Skeletal muscle tissue (tissue), 4 donors: ENCODE results near the gene STAM2. TPM values are rescaled to one million over a fixed set of nuclear protein-coding genes. Genes with fewer than 3 reads are reported as not detected.

Experiments
- H3K27ac ChIP-seq: one replicate; pipeline ENCODE4 v1.7.0; 2013; ENCODE audit warnings: mild to moderate bottlenecking, low read depth, low read length, inconsistent platforms
- H3K27me3 ChIP-seq, 3 donors: one replicate each; pipeline ENCODE4 v1.7.0; 2013; ENCODE audit warnings: low read length in 3 of 3; ENCODE audit not compliant: control insufficient read depth in 3 of 3, insufficient read depth in 3 of 3
- H3K36me3 ChIP-seq, 3 donors: one replicate each; pipeline ENCODE4 v1.7.0; 2013; ENCODE audit warnings: low read length in 3 of 3; ENCODE audit not compliant: control insufficient read depth in 3 of 3, insufficient read depth in 3 of 3
- H3K4me1 ChIP-seq, 3 donors: one replicate each; pipeline ENCODE4 v1.7.0; 2013; ENCODE audit warnings: low read length in 3 of 3, mild to moderate bottlenecking in 3 of 3; ENCODE audit not compliant: control insufficient read depth in 3 of 3, insufficient read depth in 3 of 3
- H3K4me3 ChIP-seq, 3 donors: one replicate each; pipeline ENCODE4 v1.7.0; 2013; ENCODE audit warnings: low read length in 3 of 3
- H3K9ac ChIP-seq, 3 donors: one replicate each; pipeline ENCODE4 v1.7.0; 2013; ENCODE audit warnings: low read length in 3 of 3, mild to moderate bottlenecking in 3 of 3, moderate library complexity in 2 of 3, low read depth in 1 of 3
- H3K9me3 ChIP-seq, 3 donors: one replicate each; pipeline ENCODE4 v1.7.0; 2013; ENCODE audit warnings: low read length in 3 of 3; ENCODE audit not compliant: control insufficient read depth in 3 of 3
- total RNA-seq: library from RNA; depleted of rRNA; stranded (reverse); fragments of >200 nt; gene quantifications from one replicate; pipeline ENCODE4 v1.2.3, GENCODE V29; 2014
- donor health status: Osteomylitis.

STAM2 gene
- total RNA-seq = 28.2 TPM

DNA sequence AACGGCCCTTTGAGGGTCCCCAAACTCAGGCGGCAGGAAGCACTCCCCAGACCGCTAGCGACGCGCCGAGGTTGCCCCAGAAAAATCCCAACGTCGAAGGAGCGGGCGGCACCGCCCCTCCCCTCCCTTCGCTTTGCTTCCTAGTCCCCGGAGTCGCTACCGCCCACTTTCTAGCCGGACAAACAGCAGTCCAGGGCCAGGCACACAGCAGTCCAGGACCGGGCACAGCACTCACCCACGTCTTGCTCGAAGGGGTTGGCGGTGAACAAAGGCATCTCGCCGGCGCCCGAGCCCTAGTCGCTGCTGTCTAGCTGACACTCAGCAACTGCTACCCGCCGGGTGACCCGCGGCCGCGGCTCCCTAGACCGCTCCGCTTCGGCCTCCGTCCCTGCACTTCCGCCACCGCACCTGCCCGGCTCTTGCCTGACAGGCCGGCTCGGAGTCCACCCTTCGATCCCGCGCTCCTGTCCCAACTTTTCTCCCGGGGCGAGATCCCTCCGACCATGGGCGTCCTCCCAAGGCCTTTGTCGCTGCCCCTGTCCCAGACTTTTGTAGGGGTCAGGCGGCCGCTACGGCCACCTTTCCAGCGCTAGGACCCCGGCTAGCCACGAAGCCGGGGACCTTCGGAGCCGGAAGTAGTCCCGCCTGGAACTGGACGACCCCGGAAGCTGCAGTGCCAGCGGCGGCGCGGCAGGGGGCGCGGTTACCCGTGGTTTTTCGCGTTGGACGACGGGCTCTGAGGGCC is at the start of gene STAM2:
Gene STAM2, minus strand, starts transcription at position 396 of the 745 bp plus-strand sequence. Its CDS starts 121 bp downstream, at position 275.
- Histone ChIP-seq H3K4me3 (peak within 1 kb of the TSS; percentile 91 to 100 (median 99)), H3K4me1 (peaks cover 5 to 26% (median 17%) of the 10 kb centered on the region in 3 donors), H3K27ac (peak within 1 kb of the TSS; percentile 99), H3K27me3 (no peaks in the 10 kb centered on the region), H3K36me3 (no peaks in the 10 kb centered on the region), H3K9ac (peak within 1 kb of the TSS; percentile 92 to 98 (median 97)), H3K9me3 (no peaks in the 10 kb centered on the region)

DNA sequence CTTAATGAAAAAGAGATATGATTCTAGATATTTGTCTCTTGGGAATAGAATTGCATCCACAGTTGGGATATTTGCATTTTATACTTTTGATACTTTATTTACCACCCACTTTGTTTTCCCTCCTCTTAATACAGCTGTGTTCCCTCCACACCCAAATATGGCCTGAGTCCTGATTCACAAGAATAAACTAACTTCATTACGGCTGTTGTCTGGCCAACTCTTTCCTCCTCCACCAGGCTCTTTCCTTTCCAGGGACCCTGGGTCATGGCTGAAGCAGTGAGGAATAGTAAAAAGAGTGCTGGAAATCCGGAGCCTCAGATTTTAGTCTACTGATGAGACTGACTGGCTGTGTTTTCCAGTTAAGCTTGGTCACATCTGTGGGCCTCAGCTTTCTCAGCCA is 48.4 kb upstream of the STAM2 start:
- H3K27me3 ChIP-seq = no peaks in the 10 kb centered on the region
- H3K4me1 ChIP-seq = peaks cover 7 to 8% (median 7%) of the 10 kb centered on the region in 3 donors
- no peak overlapping the region for H3K4me3 ChIP-seq
- no peaks in the 10 kb centered on the region for H3K9me3 ChIP-seq
- no peak overlapping the region for H3K9ac ChIP-seq
- H3K36me3 ChIP-seq = no peaks in the 10 kb centered on the region
- no peak overlapping the region for H3K27ac ChIP-seq

DNA sequence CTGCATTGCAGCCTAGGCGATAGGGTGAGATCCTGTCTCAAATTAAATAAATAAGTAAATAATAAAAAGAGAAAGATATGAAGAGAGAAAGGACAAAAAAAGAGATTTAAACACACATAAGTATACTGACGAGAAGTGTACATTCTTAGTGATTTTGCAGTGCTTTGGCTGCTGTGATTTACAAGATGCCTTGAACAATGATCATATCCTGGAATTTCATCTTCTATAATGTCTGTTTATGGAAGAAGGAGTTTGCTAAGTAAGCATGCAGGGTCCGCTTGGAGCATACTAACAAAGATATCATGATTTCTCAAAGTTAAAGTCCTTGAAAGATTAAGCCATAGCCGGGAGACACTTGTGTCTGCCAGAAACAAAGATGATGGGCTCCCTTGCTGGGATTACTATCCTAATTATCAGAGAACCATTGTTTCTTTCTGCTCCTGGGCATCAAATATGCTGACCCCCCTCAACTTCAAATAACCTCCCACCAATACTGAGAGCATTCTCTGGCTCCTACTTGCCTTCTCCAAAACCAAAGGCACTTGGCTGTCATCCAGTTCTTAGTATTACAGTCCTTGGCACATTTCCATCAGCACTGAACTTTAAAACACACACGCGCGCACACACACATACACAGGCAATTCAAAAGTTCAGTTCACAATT is 47.5 kb upstream of the STAM2 start:
- no peaks in the 10 kb centered on the region for H3K9me3 ChIP-seq
- no peak overlapping the region for H3K9ac ChIP-seq
- H3K4me1 ChIP-seq = peaks cover 7 to 8% (median 7%) of the 10 kb centered on the region in 3 donors
- no peaks in the 10 kb centered on the region for H3K27me3 ChIP-seq
- no peak overlapping the region for H3K27ac ChIP-seq
- no peaks in the 10 kb centered on the region for H3K36me3 ChIP-seq
- H3K4me3 ChIP-seq = no peak overlapping the region

DNA sequence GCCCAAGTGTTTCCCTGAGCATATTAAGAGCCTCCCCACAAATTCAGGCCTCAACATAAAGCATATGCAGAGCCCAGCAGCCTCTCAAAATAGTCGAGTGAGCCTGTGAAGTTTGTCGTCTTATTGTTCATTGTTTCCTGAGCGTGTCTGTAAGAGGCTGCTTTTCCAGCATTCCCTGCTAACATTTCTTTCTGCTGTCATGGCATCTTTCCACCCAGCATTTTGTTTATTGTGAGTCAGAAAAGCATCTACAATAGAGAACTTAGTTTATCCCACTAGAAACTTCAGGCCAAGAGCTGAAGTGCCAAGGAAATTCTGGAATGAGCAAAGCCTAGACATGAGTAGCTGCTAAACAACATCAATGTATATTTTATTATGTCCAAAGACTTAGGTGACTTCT is 46.3 kb upstream of the STAM2 start:
- H3K9ac ChIP-seq = no peak overlapping the region
- H3K27me3 ChIP-seq = no peaks in the 10 kb centered on the region
- no peak overlapping the region for H3K27ac ChIP-seq
- no peaks in the 10 kb centered on the region for H3K9me3 ChIP-seq
- no peaks in the 10 kb centered on the region for H3K36me3 ChIP-seq
- H3K4me3 ChIP-seq = no peak overlapping the region
- H3K4me1 ChIP-seq = peaks cover 7 to 8% (median 7%) of the 10 kb centered on the region in 3 donors

DNA sequence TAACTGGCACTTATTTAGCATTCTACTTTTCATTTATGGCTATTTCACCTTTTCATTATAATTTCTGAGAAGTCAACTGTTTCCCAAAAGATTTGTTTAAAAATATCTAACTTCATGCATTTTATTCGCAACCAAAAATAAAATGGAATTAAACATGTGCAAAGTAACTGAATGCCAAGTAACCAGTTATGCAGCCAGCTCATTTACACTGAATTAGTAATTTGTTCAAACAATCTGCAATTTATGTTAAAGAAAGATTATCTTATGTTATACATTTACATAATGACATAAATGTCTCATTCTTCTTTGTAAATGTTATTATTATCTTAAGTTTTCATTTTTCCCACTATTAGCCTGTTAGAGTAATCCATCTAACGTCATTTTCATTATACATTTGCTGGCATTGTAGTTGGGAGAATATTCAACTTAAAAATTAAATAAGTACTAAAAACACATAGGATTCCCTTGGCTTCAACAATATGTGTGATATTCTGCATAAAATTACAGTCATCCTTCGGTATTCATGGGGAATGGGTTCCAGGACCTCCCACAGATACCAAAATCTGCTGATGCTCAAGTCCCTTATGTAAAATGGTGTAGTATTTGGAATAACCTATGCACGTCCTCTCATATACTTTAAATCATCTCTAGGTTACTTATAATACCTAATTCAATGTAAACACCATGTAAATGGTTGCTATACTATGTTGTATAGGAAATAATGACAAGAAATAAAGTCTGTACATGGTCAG is 43.7 kb upstream of the STAM2 start:
- no peaks in the 10 kb centered on the region for H3K9me3 ChIP-seq
- no peaks in the 10 kb centered on the region for H3K27me3 ChIP-seq
- peaks cover 7 to 8% (median 7%) of the 10 kb centered on the region in 3 donors for H3K4me1 ChIP-seq
- H3K36me3 ChIP-seq = no peaks in the 10 kb centered on the region
- H3K27ac ChIP-seq = no peak overlapping the region
- no peak overlapping the region for H3K9ac ChIP-seq
- no peak overlapping the region for H3K4me3 ChIP-seq

DNA sequence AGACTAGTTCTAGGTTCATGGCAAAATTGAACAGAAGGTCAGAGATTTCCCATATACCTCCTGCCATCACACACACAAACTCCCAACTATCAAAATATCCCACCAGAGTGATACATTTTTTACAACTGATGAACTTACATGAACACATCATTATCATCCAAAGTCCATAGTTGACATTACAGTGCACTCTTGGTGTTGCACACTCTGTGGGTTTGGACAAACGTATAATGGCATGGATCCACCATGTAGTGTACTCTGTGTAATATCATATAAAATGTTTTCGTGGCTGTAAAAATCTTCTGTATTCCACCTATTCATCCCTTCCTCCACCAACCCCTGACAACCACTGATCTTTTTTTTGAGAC is 25.9 kb upstream of the STAM2 start:
- H3K4me3 ChIP-seq = no peak overlapping the region
- peaks cover 0 to 5% (median 4%) of the 10 kb centered on the region in 3 donors for H3K4me1 ChIP-seq
- H3K27me3 ChIP-seq = no peaks in the 10 kb centered on the region
- H3K9ac ChIP-seq = no peak overlapping the region
- no peaks in the 10 kb centered on the region for H3K9me3 ChIP-seq
- no peaks in the 10 kb centered on the region for H3K36me3 ChIP-seq
- no peak overlapping the region for H3K27ac ChIP-seq

DNA sequence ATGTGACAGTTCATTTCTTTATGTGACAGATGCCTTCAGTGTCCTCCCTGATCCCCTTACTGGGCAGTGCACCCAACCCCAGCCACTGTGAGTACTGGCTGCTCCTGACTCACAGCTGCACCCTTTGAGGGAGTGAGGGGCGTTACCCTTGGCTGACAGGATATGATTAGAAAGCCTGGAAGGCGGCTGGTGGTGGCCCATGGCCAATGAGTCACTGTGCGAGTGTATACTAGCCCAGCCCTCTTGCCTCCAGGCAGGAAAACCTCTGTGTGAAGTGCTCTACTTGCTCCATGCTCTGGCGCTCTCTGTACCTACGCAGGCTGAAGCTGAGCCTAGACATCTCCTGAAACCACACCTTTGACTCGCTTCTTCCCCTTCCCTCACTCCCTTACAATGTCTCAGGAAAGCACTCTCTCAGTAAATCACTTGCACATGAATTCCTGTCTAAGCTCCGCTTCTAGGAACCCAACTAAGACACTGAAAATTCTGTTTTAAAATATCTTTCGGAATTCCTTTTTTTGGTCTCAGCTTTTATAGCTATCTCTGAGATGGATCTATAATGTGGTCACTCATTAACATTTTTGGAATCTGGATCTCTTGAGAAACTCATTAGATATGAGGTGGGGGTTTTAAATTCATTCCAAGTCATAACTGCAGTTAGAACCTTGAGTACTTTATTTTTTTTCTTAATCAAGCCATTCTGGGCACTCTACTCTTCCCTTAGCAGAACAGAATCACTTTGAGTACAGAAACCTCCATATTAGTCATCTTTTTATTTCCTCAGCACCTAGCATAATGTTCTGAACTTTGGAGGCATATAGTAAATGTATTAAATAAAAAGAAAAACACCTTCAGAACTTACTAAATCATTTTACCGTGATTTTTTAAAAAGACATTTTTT is 25.3 kb upstream of the STAM2 start:
- no peaks in the 10 kb centered on the region for H3K36me3 ChIP-seq
- H3K9me3 ChIP-seq = no peaks in the 10 kb centered on the region
- no peak overlapping the region for H3K27ac ChIP-seq
- no peak overlapping the region for H3K4me3 ChIP-seq
- H3K9ac ChIP-seq = no peak overlapping the region
- peaks cover 0 to 5% (median 4%) of the 10 kb centered on the region in 3 donors for H3K4me1 ChIP-seq
- H3K27me3 ChIP-seq = no peaks in the 10 kb centered on the region

DNA sequence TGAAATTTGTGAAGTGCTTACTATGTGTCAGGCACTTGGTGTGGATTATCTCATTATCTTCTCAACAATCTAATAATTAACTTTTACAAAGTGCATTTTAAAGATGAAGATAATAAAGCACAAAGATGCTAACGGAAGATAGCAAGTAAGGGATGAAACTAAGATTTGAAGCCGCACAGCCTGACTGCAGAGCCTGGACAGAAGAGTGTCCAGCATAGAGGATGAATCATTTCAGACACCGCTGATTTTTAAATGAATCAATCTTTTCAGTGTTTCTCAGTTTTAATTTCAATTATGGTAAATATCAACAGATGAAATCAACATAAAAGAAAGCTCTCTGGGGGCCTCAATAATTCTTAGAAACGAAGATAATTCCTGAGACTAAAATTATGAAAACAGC is 24.5 kb upstream of the STAM2 start:
- Histone ChIP-seq H3K36me3 (no peaks in the 10 kb centered on the region), H3K27ac (no peak overlapping the region), H3K4me3 (no peak overlapping the region), H3K27me3 (no peaks in the 10 kb centered on the region), H3K9me3 (no peaks in the 10 kb centered on the region), H3K4me1 (peaks cover 0 to 5% (median 4%) of the 10 kb centered on the region in 3 donors), H3K9ac (no peak overlapping the region)

DNA sequence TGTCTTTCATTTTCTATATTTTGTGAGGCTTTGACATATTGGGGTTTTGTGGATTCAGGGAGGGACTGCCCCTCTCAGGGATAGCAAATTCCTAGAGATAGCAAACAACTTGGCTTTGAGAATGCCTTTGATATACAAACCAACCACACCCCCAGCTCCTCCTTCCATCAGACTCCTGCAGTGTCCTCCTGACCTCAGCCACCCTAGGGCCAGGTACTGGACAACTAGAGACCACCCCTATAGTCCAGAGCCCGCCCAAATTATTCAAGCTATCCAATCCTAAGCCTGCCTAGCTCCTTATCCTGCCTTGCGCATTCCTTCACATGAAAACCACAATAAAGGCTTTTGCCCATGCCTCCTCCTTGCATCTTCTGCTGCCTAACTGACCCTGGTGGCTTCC is 22.9 kb upstream of the STAM2 start:
- no peak overlapping the region for H3K9ac ChIP-seq
- H3K27me3 ChIP-seq = no peaks in the 10 kb centered on the region
- H3K4me3 ChIP-seq = no peak overlapping the region

More for the DNA sequence above, 22.9 kb upstream of the STAM2 start:
- no peak overlapping the region for H3K27ac ChIP-seq
- peaks cover 0 to 5% (median 4%) of the 10 kb centered on the region in 3 donors for H3K4me1 ChIP-seq
- H3K36me3 ChIP-seq = no peaks in the 10 kb centered on the region
- H3K9me3 ChIP-seq = no peaks in the 10 kb centered on the region
